GM19099 (cell line): Measurements from ENCODE around the gene LBHD2.

Experiments
- POLR2A ChIP-seq: IDR thresholded peaks from 3 replicates; pipeline ENCODE4 v1.6.1; 2011; ENCODE audit warnings: low read depth; ENCODE audit not compliant: insufficient read length; ENCODE audit errors: extremely low read depth

LBHD2 gene

GRCh38 chr14:103078860-103079587 is 5.0 kb upstream of the LBHD2 start:
- TF ChIP-seq POLR2A, result no peak

GRCh38 chr14:103081951-103082350 is 2.1 kb upstream of the LBHD2 start:
- no peak for TF ChIP-seq POLR2A

GRCh38 chr14:103085106-103086091 is 1.4 kb downstream of the LBHD2 start:
- TF ChIP-seq POLR2A, result no peak

GRCh38 chr14:103086771-103087342 is 2.8 kb downstream of the LBHD2 start:
- no peak for TF ChIP-seq POLR2A

GRCh38 chr14:103087343-103087835 is 3.4 kb downstream of the LBHD2 start:
- TF ChIP-seq POLR2A, result no peak

- no peak for TF ChIP-seq POLR2A
Observed at GRCh38 chr14:103088921-103089320, 4.9 kb downstream of the LBHD2 start.

GRCh38 chr14:103089386-103090335 is 5.7 kb downstream of the LBHD2 start:
- TF ChIP-seq POLR2A, result no peak

GRCh38 chr14:103090481-103091020 is 6.5 kb downstream of the LBHD2 start:
- no peak for TF ChIP-seq POLR2A

GRCh38 chr14:103091041-103091882 is 7.3 kb downstream of the LBHD2 start:
- TF ChIP-seq POLR2A, result no peak

- TF ChIP-seq POLR2A, result no peak
Observed at GRCh38 chr14:103091883-103092222, 7.8 kb downstream of the LBHD2 start.

GRCh38 chr14:103093856-103094405 is 9.9 kb downstream of the LBHD2 start:
- TF ChIP-seq POLR2A, result no peak

- no peak for TF ChIP-seq POLR2A
Observed at GRCh38 chr14:103094406-103095209, 10.6 kb downstream of the LBHD2 start, which contains the start of gene EXOC3L4. Gene EXOC3L4, plus strand, starts transcription at chr14:103094725. Its CDS starts 5,495 bp downstream, at chr14:103100220.

GRCh38 chr14:103095210-103095778 is 11.3 kb downstream of the LBHD2 start:
- TF ChIP-seq POLR2A, result no peak
